Stimulated activated CD4-positive, alpha-beta T cell treated with anti-CD3 and anti-CD28 coated beads, Interleukin-1b, Interleukin-23, amount 100 ng/mL, for 48 hours (primary cell): Measurements from ENCODE around the gene GUCY1A2.
"Not testable (repeated sequence)": the region's sequence is repeated elsewhere in the genome, so short reads cannot be mapped to it uniquely, and the experiment has no call there.

Source experiments
- DNase-seq: peaks from one replicate; pipeline ENCODE4 v3.0.0-alpha.2; 2020

GUCY1A2 gene

DNA sequence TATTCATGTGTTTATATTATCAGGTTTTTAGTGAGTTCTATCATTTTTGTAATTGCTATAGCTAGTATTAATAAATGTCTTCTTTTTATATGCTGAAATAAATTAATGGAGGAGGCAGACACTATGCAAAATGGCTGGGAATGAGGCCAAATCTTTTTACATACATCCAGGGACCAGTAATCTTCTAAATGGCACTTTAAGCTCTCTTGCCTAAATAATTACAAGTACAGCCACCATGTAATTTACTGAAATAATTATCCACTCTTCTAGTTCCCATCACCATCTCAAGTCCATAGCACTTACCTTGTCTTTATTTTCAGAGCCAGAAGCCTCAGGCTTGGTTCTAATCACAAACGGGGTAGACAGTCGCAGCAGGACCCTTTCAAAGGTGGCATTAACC, 79.1 kb downstream of the GUCY1A2 start:
- no peak for DNase-seq

DNA sequence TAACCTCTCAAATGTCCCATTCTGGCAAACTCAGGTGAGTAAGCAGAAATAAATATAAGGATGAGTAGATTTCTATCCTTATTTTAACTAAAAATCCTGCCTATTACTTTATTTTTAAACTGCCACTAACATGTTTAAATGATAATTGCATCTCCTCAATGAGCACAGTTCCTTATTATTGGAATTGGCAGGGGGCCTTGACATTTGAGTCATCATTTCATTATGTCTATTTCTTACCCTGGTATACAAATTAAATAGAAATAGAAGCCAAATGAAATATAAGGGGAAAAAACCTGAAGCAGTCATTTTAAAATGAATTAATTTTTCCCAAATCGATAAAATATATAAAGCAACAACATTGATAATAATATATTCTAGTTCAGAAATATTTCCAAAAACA, 81.2 kb downstream of the GUCY1A2 start:
- DNase-seq: no peak

DNA sequence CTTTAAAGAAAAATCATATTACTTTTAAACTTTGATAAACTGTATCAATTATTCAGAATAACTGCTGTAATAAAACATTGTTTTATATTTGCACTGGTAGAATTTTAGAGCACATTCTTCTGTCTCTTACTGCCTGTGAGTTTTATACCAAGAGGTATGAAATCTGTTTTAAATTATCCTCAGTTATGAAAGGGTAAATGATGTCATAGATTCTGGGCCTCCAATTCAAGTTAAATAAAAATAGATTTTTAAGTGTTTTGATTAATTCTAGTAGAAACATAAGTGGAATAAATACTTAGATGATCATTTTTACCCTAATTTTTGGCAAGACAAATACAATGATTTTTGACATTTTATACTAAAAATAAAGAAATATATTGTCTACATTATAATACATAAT, 93.0 kb downstream of the GUCY1A2 start:
- DNase-seq: no peak

DNA sequence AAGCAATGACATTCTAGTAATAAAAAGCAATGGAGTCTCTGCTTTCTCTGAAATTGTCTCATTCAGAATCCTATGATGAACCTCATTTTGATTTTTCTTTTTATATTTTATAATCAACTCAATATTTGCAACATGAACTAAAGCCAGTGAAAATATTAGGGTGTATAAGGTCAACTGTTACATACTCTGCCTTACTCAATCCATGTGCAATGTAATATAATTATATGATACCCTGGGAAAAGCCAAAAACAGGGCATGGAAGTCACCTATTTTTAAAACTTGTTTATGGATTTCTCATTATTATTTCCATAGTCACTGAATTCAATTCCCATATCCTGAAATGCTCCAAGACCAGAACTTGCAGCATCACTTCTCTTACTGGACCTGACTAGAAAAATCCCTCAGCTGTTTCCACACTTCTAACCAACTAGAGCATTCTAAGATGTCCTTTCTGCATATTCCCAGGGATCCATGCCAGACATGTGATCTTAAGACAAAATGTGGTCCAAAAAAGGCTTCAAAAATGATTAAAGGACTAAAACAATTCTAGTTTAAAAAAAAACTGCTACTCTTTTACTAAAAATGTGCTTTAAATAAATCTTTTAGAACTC, 97.3 kb downstream of the GUCY1A2 start:
- DNase-seq: no peak

DNA sequence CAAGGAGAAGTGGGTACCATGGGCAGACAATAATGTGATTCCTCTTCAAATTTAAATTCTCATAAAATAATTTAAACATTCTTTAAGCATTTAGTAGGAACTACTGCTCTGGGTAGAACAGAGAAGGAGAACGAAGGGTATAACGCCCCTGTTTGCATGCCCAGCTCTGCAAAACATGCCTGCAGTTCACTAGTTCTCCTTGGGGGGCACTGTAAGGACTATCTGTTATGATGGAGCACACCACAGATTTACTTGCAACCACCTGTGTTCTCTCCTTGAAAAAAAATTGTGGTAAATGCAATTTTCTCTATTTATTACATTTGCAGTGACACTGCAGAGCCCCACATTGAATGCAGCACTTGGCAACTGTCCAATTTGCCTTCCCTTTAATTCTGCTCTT, 100.3 kb downstream of the GUCY1A2 start:
- peak; percentile 3 for DNase-seq

DNA sequence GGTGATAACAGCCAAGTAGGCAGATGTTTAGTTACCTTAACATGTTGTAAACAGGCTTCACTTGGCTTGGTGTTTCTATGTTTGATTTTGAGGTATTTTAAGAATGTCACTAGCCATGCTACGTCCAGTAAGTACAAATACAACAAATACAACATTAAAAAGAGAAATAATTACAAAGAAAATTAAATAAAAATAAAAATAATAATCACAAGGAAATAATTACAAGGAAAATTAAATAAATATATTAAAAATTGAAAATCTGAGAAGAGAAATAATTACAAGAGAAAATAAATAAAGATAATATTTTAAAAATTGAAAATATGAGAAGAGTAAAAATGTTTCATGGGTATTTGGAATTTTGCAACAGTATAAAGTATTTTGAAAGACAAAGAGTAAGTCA, 103.9 kb downstream of the GUCY1A2 start:
- DNase-seq: no peak

DNA sequence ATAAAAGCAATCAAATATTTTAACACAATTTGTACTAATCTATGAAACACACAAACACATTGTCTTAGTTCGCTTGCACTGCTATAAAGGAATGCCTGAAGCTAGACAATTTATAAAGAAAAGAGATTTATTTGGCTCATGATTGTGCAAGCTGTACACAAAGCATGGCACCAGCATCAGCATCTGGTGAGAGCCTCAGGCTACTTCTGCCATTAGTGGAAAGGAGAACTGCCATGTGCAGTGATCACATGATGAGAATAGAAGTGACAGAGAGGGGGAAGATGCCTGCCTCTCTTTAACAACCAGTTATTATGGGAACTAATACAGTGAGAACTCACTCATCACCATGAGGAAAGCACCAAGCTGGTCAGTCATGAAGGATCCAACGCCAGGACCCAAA, 105.1 kb downstream of the GUCY1A2 start:
- DNase-seq: no peak

DNA sequence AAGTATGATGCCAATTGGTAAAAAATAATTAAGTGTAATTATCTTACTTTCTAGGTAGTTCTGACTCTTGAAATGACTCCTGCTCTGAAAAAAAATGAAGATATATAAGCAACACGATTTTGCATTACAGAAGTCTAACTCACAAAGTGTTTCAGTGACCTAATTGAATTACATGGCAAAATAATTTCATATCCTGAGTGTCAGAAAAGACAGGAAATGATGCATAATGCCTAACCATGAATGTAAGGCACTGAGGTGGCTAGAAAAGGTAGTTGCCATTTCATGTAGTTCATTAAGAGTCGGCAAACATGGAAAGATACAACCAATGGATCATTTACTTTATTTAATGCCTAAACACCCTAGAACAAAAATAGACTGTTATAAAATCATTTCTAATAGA, 113.5 kb downstream of the GUCY1A2 start:
- no peak for DNase-seq

DNA sequence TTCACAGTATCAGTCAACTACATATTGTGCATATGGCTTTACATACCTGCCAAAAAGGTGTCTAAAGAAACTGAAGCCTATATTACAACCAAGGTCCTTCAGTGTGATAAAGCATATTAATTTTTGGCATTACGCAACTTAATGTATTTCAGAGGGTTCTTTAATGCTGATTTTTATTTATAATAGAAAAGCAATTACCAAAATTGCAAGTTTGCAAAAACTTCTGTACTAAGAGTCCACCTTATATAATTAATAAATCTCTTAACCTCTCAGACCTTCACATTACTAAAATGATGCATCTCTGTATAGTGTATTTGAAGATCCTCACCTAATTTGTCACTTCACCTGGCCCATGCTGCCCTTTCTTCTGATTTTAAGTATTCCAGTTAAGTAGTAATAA, 128.6 kb downstream of the GUCY1A2 start:
- no peak for DNase-seq

DNA sequence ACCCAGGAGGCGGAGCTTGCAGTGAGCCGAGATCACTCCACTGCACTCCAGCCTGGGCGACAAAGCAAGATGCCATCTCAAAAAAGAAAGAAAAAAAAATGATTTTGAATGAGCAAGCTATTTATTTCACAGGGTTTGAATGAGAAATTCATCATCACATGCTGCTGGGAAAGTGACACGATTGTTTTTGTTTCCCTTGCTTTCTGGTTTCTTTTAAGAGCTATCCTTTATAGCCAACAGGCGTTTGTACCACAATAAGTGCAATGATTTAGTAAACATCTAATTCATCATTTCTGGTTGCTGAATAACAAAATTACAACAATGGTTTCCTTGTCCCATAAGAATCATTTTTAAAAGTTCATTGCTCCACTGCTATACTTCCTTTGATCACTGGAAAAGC, 129.9 kb downstream of the GUCY1A2 start:
- DNase-seq: no peak

DNA sequence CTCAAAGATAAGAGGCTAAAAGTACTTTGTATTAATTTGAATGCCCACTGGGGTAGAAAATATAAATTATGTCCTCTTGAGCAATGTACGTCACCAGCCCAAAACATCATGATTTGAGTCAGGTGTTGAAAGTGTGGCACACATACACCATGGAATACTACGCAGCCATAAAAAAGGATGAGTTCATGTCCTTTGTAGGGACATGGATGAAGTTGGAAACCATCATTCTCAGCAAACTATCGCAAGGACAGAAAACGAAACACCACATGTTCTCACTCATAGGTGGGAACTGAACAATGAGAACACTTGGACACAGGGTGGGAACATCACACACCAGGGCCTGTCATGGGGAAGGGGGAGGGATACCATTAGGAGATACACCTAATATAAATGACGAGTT, 134.6 kb downstream of the GUCY1A2 start:
- not testable (repeated sequence) for DNase-seq

DNA sequence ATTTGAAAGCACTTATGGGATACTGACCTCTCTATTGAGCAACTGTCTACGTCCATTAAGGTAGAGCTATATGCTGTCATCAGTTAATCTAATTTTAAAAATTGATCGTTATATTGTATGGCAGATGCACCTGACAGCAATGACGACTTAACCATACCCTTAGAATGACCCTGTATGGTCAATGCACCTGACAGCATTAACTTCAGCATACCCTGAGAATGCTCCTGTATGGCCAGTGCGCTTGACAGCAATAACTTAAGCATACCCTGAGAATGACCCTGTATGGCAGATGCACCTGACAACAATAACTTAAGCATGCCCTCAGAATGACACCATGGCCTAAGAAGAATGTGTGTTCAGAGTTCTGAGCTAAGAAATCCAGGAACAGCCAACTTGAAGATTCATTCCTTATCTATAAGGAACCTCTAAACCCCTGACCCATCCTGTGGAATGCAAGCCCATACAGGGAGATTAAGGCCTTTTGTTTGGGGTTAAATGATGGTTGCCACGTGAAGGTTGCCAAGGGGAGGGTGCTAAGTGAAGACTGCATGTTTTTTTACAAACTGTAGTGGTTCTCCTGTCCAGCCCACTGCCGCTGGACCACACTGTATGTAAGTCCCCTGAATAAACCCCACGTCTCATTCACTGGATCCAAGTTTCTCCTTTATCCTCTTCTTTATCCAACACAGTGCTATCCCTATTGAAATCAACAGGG, 138.3 kb downstream of the GUCY1A2 start:
- no peak for DNase-seq

DNA sequence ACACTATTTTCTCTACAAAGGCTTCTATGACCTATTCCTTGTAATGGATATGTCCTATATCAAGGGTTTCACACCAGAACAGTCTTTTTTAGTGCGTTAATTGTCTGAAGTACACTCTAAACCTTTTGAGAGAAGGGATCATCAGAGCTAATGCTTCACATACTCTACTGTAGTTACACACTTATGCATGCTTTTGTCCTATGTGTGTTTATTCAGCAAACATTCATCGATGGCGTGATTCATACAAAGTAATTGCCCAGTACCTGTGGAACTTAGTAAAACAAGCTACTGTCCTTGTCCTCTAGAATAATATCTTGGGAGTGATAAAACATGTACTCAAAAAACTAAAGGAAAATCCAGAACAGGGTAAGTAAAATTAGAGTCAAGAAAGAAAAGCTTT, 139.2 kb downstream of the GUCY1A2 start:
- no peak for DNase-seq

DNA sequence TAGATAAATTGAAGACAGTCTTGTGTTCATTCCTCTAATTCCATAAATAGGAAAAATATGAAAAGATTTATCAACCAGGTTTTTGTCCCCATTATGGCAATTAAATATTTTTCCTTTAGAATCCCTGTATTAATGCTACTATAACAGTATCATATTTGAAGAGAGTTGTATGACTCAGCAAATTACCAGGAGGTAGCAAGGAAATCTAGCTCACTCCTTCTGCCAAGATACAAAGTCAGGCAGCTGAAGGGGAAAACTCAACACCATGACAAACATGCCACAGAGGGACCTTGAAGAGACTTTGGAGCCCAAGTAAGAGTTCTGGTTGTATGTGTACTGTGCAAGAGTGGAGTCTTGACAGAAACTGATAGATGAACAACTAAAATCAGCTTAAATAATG, 143.3 kb downstream of the GUCY1A2 start:
- no peak for DNase-seq

DNA sequence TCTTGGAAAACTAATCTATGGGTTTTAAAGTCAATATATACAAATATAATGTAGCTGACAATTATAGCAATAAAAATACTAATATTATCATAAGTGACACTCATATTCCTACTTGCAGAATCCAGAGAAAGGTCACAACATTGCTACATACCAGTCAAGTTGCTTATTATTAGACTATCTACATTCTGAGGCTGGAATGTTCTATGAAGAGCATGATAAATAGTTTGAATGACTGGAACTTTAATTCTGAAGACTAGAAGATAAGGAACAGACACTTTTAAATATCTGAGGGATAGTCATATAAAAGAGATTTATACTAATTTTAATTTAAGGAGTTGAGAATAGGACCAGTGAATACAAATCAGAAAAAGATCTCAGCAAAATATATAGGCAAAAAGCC, 146.0 kb downstream of the GUCY1A2 start:
- no peak for DNase-seq

DNA sequence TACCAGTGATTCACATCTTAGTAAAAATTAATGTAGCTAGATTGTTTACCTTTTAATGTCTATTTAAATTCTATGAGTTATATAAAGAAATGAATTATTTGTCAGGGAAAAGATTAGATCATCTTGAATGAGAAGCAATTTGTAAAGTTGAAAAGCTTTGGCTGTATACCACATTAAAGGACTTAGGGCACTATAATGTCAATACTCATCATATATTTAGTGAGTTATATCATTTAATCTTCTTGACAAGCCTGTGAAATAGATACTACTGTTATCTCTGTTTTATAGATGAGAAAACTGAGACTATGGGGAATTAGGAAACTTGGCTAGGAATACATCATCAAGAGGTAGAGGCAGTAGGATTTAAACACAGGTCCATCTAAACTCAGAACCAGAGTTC, 160.1 kb downstream of the GUCY1A2 start:
- DNase-seq: no peak

DNA sequence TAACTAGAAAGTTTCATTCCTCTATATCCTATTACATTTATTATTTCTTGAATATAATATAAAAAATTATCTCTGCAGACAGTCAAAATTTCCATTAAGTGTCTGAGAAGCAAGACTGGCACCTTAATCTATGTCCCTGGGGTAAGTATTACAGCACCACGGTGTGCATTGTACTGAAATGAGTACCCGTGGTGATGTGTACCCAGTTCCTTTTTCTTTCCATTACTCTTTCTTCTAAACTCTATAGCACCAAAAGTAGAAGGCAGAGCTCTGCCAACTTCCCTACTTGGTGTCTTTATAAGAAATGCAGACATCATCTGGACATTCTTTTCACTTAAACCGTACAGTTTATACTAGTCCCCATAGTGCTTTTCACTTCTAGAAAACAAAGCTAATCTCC, 161.7 kb downstream of the GUCY1A2 start:
- no peak for DNase-seq

DNA sequence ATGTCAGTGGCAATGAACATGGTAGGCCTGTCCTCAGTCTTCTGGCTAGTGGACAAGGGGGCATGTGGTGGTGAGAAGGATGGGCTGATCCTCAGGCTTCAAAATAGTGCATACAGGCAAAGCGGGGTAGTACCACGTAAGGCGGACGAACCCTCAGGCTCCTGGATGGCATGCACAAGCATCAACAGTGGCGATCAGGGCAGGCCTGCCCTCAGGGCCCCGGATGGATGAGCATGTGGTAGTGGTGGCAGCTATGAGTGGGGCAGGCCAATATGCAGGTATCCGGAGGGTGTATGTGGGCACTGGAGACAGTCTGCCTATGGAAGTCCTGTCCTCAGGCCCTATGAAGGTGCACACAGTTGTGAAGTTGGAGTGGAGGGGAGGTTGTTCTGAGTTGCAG, 163.8 kb downstream of the GUCY1A2 start:
- DNase-seq: no peak

DNA sequence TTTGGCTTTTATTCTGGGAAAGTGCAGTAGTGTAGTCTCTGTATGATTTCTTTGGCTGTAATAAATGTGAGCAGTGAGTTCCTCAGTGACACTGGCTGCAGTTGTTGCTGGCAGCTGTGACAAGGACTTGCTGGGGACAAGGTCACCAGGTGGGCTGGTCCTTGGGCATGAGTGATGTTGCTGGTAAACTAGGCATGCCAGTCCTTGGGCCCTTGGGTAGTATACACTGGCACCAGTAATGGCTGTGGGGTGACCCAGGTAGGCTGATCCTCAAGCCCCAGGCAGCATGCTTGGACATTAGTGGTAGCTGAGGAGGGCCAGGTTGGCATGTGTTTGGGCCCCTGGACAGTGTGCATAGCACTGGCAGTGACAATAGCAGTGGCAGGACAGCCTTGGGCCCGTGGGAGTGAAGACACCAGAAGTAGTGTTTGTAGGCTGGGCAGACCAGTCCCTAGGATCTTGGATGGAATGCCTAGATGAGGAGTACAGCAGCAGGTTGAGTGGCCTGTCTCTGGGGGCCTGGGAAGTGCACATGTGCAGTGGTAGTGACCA, 164.3 kb downstream of the GUCY1A2 start:
- no peak for DNase-seq

DNA sequence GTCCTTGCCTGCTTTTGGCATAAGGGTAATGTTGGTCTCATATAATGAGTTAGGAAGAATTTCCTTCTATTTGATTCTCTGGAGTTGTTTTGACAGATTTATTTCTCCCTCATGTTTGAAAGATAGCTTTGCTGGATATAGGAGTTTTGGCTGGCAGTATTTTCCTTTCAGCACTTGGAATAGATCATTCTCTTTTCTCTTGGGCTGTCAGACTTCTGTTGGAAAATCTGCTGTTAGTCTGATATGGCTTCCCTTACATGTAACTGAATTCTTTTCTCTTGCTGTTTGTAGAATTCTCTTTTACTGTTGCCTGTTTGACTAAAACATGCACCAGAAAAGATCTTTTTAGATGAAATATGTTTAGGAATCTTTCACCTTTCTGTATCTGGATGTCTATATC, 165.5 kb downstream of the GUCY1A2 start:
- no peak for DNase-seq

DNA sequence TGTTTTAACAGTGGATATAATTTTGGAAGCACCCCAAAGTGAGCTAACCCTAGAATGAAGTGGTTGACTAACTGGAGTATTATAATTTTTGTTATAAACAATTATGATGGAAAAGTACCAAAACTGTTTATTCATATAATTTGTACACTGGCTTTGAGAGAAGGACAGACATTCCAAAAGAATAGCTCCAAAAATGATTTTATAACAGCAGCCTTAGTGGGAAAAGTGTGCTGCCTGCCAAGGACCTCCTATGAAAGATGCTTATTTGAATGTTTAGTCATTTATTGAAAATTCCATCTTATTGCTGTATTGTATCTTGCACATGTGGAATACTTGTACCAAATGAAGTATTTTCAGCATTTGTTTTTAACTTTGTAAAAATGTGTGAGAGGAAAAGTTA, 169.8 kb downstream of the GUCY1A2 start:
- no peak for DNase-seq

DNA sequence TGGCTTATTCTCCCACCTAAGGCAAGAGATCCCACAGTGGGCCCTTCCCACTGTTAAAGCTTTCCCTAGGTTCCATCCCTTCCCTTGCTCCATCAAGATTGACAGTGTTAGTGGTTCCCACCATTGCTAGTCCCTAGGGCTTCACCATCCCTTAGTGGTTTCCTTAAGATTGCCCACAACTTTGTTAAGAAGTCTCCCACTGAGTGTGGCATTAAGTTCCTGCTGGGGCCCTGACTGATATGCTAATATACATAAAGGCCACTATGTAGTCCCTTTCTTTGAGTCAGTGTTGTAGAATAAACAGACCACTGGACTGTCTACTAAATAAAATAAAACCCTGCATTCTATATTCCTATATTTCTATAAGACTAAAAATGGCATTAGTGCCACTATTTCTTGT, 176.1 kb downstream of the GUCY1A2 start:
- DNase-seq: no peak

DNA sequence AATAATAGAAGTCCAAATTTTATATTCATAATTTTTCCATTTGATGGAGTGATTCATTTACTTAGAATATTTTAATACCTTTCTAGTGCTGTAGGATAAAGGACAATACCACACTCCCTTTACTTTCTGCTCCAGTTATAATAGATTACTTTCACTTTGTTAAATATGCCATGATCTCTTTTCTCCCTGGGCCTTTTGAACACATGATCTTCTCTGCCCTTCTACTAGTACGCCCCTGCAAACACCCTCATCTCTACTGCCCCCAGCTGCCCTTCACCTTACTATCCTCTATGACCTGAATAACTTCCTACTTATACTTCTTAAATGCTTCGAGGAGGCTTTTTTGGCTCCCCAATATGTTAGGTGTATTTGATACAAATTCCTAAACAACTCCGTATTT, 177.3 kb downstream of the GUCY1A2 start:
- no peak for DNase-seq

DNA sequence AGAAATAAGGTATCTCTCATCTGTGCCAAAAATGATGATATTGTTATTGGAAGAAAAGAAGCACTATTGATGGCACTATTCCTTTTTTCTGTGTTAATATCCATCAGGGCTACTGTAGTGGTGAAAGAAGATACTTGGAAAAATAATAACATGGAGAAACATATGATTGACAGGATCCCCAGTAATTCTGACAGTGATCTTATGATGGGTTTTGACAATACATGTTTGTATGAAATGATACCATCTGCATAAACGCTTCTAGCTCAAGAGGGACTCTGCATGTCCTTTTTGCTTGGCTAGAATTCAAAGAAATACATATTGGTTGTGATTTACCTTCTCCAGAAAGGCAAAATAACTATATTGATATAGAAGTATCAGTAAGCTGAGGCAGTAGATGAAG, 178.1 kb downstream of the GUCY1A2 start:
- no peak for DNase-seq

DNA sequence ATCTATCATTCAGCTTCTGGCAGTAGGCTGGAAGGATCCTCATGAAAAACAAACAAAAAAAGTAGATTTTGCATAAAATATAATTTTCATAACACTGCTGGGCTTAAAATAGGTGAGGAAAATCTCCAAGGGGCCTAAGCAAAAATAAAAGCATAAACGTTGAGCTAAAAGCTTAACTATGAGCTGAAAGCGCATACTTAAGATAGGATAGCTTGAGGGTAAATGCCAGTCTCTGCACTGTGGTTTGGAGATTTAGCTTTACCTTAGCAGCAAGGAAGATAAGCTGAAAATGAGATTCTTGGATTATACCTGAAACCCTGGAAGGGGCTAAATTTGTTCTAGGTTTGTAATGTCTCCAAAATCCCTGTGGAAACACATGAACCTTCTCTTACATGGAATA, 183.7 kb downstream of the GUCY1A2 start:
- DNase-seq: no peak
